ENCODE results near the gene ADCK2. TPM values are rescaled to one million over a fixed set of nuclear protein-coding genes. Genes with fewer than 3 reads are reported as not detected.

The ADCK2 gene
- total RNA-seq, 1 donor from 2014 or later: 12.4 TPM

DNA sequence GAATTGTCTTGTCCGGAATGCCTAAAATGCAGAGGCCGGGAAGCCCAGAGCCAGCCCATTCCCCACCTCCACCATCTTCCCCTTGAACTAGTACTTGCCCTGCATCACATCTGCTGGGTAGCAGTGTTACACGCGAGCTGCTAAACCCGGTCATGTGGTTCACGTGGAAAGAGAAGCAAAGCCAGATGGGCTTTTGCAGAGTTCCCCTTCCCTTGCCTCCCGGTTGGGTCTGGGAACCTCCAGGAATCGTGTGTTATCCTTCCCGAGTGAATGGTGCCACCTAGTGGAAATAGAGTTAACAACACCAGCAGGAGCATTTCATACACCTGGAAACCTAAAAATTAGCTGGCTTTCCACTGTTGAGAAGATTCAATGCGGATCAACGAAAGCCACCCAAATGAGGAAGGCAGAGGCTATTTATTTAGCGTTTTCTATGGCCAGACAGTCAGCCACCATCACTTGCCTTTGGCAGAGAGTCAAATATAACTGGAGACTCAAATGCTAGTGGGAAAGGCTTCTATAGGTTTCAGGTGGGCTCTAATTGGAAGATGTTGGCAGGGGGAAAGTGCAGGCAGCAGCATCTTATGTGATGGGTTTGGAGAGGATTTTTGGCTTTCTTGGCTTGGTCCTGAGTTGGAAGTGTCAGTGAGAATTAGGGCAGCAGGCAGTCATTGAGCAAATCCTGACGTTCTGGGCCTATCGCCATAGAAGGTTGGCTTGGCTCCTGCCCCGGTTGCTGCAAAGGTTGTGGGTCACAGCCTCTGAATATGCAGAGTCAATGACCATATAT is 19.2 kb upstream of the ADCK2 start:
- Histone ChIP-seq H3K9me3 (ENCODE audit: insufficient read depth, low read depth, low read length) (no peaks in the 10 kb centered on the region), H3K4me3 (ENCODE audit: insufficient read depth, low read depth, low read length) (no peak overlapping the region), H3K27ac (ENCODE audit: low read depth, low read length) (no peak overlapping the region), H3K36me3 (ENCODE audit: insufficient read depth, low read length) (no peaks in the 10 kb centered on the region), H4K20me1 (ENCODE audit: insufficient read depth, low read length) (no peaks in the 10 kb centered on the region), H3K27me3 (ENCODE audit: insufficient read depth, low read length) (no peaks in the 10 kb centered on the region), H3K9ac (ENCODE audit: low read length) (no peak overlapping the region), H3K79me2 (ENCODE audit: insufficient read depth, low read length) (no peaks in the 10 kb centered on the region), H3K4me1 (ENCODE audit: insufficient read depth, low read length) (peaks cover 9% of the 10 kb centered on the region), H2AFZ (ENCODE audit: low read depth, low read length) (peak overlapping the region; percentile 61), H3K4me2 (ENCODE audit: low read length) (no peak overlapping the region)
- peak; percentile 29 for FAIRE-seq
- TF ChIP-seq, protein P1, sequence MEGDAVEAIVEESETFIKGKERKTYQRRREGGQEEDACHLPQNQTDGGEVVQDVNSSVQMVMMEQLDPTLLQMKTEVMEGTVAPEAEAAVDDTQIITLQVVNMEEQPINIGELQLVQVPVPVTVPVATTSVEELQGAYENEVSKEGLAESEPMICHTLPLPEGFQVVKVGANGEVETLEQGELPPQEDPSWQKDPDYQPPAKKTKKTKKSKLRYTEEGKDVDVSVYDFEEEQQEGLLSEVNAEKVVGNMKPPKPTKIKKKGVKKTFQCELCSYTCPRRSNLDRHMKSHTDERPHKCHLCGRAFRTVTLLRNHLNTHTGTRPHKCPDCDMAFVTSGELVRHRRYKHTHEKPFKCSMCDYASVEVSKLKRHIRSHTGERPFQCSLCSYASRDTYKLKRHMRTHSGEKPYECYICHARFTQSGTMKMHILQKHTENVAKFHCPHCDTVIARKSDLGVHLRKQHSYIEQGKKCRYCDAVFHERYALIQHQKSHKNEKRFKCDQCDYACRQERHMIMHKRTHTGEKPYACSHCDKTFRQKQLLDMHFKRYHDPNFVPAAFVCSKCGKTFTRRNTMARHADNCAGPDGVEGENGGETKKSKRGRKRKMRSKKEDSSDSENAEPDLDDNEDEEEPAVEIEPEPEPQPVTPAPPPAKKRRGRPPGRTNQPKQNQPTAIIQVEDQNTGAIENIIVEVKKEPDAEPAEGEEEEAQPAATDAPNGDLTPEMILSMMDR (IDR thresholded peaks at IDR 0.05; ENCODE audit: insufficient read depth, low read depth, low read length): peak; percentile 91
- no peak for TF ChIP-seq EZH2 (IDR thresholded peaks at IDR 0.05; ENCODE audit: insufficient read depth, low read length)
- Mint-ChIP-seq H3K4me1 (ENCODE audit: low read depth, unreplicated experiment) (peaks cover 24% of the 10 kb centered on the region), H3K9me3 (ENCODE audit: unreplicated experiment) (peaks cover 1% of the 10 kb centered on the region), H3K36me3 (ENCODE audit: low read depth, unreplicated experiment) (no peaks in the 10 kb centered on the region), H3K4me3 (ENCODE audit: unreplicated experiment) (no peak overlapping the region), H3K27me3 (ENCODE audit: low read depth, unreplicated experiment) (peaks cover 11% of the 10 kb centered on the region), H3K27ac (ENCODE audit: unreplicated experiment) (no peak overlapping the region)
- peak; percentile 48 for DNase-seq (ENCODE audit: low read depth)

DNA sequence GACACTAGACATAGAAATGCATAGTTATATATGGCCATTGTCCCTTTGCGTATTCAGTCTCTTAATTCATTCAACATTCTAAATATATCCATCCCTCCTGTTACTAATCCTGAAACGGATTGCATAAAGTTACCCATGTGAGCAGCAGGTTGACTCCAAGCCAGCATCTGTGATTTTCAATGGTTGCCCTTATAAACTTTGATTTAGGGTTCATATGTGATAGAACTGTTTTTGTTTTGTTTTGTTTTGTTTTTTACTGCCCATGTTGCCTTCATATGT is 18.7 kb upstream of the ADCK2 start:
- TF ChIP-seq EZH2 (IDR thresholded peaks at IDR 0.05; ENCODE audit: insufficient read depth, low read length): no peak
- TF ChIP-seq, protein P1 (IDR thresholded peaks at IDR 0.05; ENCODE audit: insufficient read depth, low read depth, low read length): no peak
- no peaks in the 10 kb centered on the region for H3K36me3 Mint-ChIP-seq (ENCODE audit: low read depth, unreplicated experiment)
- H4K20me1 ChIP-seq (ENCODE audit: insufficient read depth, low read length): no peaks in the 10 kb centered on the region
- no peak overlapping the region for H3K27ac ChIP-seq (ENCODE audit: low read depth, low read length)
- no peak overlapping the region for H3K4me3 Mint-ChIP-seq (ENCODE audit: unreplicated experiment)
- no peak overlapping the region for H3K4me2 ChIP-seq (ENCODE audit: low read length)
- H2AFZ ChIP-seq (ENCODE audit: low read depth, low read length): no peak overlapping the region
- no peak for FAIRE-seq
- H3K9ac ChIP-seq (ENCODE audit: low read length): no peak overlapping the region
- peaks cover 24% of the 10 kb centered on the region for H3K4me1 Mint-ChIP-seq (ENCODE audit: low read depth, unreplicated experiment)
- no peak overlapping the region for H3K27ac Mint-ChIP-seq (ENCODE audit: unreplicated experiment)
- peaks cover 11% of the 10 kb centered on the region for H3K27me3 Mint-ChIP-seq (ENCODE audit: low read depth, unreplicated experiment)
- no peak overlapping the region for H3K4me3 ChIP-seq (ENCODE audit: insufficient read depth, low read depth, low read length)
- no peaks in the 10 kb centered on the region for H3K27me3 ChIP-seq (ENCODE audit: insufficient read depth, low read length)
- H3K36me3 ChIP-seq (ENCODE audit: insufficient read depth, low read length): no peaks in the 10 kb centered on the region
- H3K79me2 ChIP-seq (ENCODE audit: insufficient read depth, low read length): no peaks in the 10 kb centered on the region
- DNase-seq (ENCODE audit: low read depth): no peak
- peaks cover 1% of the 10 kb centered on the region for H3K9me3 Mint-ChIP-seq (ENCODE audit: unreplicated experiment)
- H3K4me1 ChIP-seq (ENCODE audit: insufficient read depth, low read length): peaks cover 9% of the 10 kb centered on the region
- no peaks in the 10 kb centered on the region for H3K9me3 ChIP-seq (ENCODE audit: insufficient read depth, low read depth, low read length)

DNA sequence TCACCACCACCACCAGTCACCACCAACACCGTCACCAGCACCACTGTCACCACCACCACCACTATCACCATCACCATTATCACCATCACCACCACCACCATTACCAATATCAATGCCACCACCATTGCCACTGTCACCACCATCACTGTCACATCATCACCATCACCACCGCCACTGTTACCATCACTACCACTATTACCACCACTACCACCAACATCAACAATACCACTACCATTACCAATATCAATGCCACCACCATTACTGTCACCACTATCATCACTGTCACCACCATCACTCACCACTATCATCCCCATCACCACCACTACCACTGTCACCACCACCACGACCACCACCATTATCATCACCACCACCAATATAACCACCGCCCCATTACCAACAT is 18.1 kb upstream of the ADCK2 start:
- Histone ChIP-seq H3K4me2 (ENCODE audit: low read length) (no peak overlapping the region), H2AFZ (ENCODE audit: low read depth, low read length) (no peak overlapping the region), H3K27ac (ENCODE audit: low read depth, low read length) (no peak overlapping the region), H3K79me2 (ENCODE audit: insufficient read depth, low read length) (no peaks in the 10 kb centered on the region), H4K20me1 (ENCODE audit: insufficient read depth, low read length) (no peaks in the 10 kb centered on the region), H3K9ac (ENCODE audit: low read length) (no peak overlapping the region), H3K36me3 (ENCODE audit: insufficient read depth, low read length) (no peaks in the 10 kb centered on the region), H3K27me3 (ENCODE audit: insufficient read depth, low read length) (no peaks in the 10 kb centered on the region), H3K4me3 (ENCODE audit: insufficient read depth, low read depth, low read length) (no peak overlapping the region), H3K9me3 (ENCODE audit: insufficient read depth, low read depth, low read length) (no peaks in the 10 kb centered on the region), H3K4me1 (ENCODE audit: insufficient read depth, low read length) (peaks cover 3% of the 10 kb centered on the region)
- Mint-ChIP-seq H3K4me1 (ENCODE audit: low read depth, unreplicated experiment) (peaks cover 18% of the 10 kb centered on the region), H3K36me3 (ENCODE audit: low read depth, unreplicated experiment) (no peaks in the 10 kb centered on the region), H3K9me3 (ENCODE audit: unreplicated experiment) (peaks cover 1% of the 10 kb centered on the region), H3K4me3 (ENCODE audit: unreplicated experiment) (no peak overlapping the region), H3K27ac (ENCODE audit: unreplicated experiment) (no peak overlapping the region), H3K27me3 (ENCODE audit: low read depth, unreplicated experiment) (peaks cover 11% of the 10 kb centered on the region)
- DNase-seq (ENCODE audit: low read depth) (no peak), FAIRE-seq (no peak)
- no peak for TF ChIP-seq EZH2 (IDR thresholded peaks at IDR 0.05; ENCODE audit: insufficient read depth, low read length)
- TF ChIP-seq, protein P1 (IDR thresholded peaks at IDR 0.05; ENCODE audit: insufficient read depth, low read depth, low read length): no peak
